Hematopoietic multipotent progenitor cell treated with erythropoietin and hydrocortisone succinate and interleukin-3 and kit ligand, for 8 days (in vitro differentiated cells): ENCODE measurements around the gene CPSF3.
A peak's percentile ranks its signal among the peaks of the same experiment; 100 is the strongest.

Source experiments
- DNase-seq: peaks from one replicate; pipeline ENCODE4 v3.0.0-alpha.2; 2015

CPSF3 gene

GRCh38 chr2:9422321-9423099 is 944 bp upstream of the CPSF3 start:
- DNase-seq: peak; percentile 73

GRCh38 chr2:9423922-9424272 is 443 bp downstream of the CPSF3 start:
- peak; percentile 36 for DNase-seq

- DNase-seq: peak; percentile 14
Observed at GRCh38 chr2:9424447-9425164, 1.2 kb downstream of the CPSF3 start.

GRCh38 chr2:9428965-9429577 is 5.6 kb downstream of the CPSF3 start:
- no peak for DNase-seq

GRCh38 chr2:9430316-9431293 is 7.2 kb downstream of the CPSF3 start:
- no peak for DNase-seq

- no peak for DNase-seq
Observed at GRCh38 chr2:9434489-9434888, 11.0 kb downstream of the CPSF3 start.

- DNase-seq: no peak
Observed at GRCh38 chr2:9439536-9439935, 16.1 kb downstream of the CPSF3 start.

- no peak for DNase-seq
Observed at GRCh38 chr2:9440058-9440727, 16.7 kb downstream of the CPSF3 start.

GRCh38 chr2:9441556-9441955 is 18.1 kb downstream of the CPSF3 start:
- DNase-seq: no peak

GRCh38 chr2:9443526-9443925 is 20.1 kb downstream of the CPSF3 start:
- no peak for DNase-seq

- DNase-seq: no peak
Observed at GRCh38 chr2:9445089-9445488, 21.6 kb downstream of the CPSF3 start.

GRCh38 chr2:9451231-9451630 is 27.8 kb downstream of the CPSF3 start:
- DNase-seq: no peak

- no peak for DNase-seq
Observed at GRCh38 chr2:9460441-9461017, 37.1 kb downstream of the CPSF3 start.

GRCh38 chr2:9461079-9461478 is 37.6 kb downstream of the CPSF3 start:
- no peak for DNase-seq

GRCh38 chr2:9462313-9462712 is 38.9 kb downstream of the CPSF3 start:
- no peak for DNase-seq

GRCh38 chr2:9462886-9463697 is 39.6 kb downstream of the CPSF3 start:
- no peak for DNase-seq

GRCh38 chr2:9463698-9464034 is 40.2 kb downstream of the CPSF3 start:
- DNase-seq: no peak

- no peak for DNase-seq
Observed at GRCh38 chr2:9465170-9465569, 41.7 kb downstream of the CPSF3 start.

- DNase-seq: no peak
Observed at GRCh38 chr2:9466147-9466683, 42.8 kb downstream of the CPSF3 start.

GRCh38 chr2:9467687-9468086 is 44.2 kb downstream of the CPSF3 start:
- no peak for DNase-seq

GRCh38 chr2:9471206-9471605 is 47.8 kb downstream of the CPSF3 start:
- no peak for DNase-seq
